DMS153 treated with DMSO at 0.1 percent for 48 hours (cell line): Measurements from ENCODE around the gene CHST12.

ENCODE experiments used
- DNase-seq: peaks from one replicate; lab custom pipeline; 2025; ENCODE audit not compliant: unreplicated experiment; lab: John Stamatoyannopoulos, UW

CHST12 gene

DNA sequence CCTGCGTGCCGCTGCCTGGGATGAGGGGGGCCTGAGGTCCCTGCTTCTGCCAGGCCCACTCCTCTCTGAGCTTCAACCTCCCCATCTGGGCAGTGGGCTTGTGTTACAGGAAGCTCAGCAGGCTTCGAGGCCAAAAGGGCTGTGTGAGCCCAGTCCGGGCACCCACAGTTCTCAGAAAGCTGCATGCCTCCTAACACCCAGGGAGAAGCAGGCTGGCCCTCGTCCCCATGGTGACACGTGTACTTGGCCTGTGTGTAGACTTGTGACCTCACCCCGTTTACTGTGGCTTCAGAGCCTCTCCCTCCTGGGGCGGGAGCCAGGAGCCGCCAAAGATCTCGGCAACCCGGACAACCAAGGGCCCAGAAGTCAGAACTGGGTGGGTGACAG, 75.0 kb downstream of the CHST12 start:
- peak; percentile 69 for DNase-seq

DNA sequence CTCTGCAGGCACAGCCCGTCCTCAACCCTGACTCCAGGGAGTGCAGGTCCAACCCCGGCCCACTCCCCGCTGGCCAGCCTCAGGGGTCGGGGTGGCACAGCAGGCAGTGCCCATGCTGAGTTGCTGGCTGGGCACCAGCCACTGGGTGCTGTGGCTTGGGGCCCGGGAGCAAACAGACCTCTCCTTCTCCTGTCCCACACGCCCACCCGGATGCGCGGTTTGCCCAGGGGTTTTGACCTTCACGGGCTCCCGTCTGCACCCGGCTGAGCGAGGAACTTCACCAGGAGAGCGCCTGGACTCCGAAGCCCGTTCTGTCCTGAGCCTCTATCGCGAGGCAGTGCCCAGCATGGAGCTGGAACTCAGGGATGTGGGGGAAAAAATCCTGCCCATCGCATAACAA, 75.4 kb downstream of the CHST12 start:
- DNase-seq: peak; percentile 16

DNA sequence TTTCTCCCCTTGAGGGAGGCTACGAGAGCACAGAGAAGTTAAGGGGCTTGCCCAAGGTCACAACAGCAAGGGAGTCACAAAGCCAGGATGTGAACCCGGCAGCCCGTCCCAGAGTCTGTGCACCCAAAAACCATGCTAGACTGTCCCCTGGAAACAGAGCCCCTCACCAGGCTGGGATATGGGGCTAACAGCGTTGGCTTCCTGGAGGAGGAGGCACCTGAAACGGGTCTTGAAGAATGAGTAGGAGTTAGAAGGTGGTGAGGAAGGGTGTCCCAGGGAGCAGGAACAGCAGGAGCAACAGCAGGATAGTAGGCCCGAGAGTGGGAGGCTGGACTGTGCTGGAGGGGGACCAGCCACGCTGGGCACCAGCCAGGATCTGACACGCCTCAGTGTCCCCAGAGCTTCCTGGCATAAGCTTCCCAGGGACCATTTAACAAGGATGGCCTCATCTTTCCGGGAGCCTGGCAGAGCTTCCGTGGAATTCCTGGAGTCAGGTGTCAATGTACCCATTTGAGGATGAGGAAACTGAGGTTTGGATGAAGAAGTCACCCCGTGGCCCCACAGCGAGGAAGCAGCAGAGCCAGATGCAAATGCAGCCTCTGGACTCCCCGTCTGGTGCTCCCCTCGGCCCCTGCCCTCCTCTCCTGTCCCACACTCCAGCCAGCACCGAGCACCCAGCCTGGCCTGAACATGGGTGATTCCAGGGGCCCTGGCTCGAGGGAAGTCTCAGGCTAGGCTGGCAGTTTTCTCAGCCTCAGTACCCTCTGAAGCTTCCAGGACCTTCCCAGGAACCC, 76.1 kb downstream of the CHST12 start:
- no peak for DNase-seq

DNA sequence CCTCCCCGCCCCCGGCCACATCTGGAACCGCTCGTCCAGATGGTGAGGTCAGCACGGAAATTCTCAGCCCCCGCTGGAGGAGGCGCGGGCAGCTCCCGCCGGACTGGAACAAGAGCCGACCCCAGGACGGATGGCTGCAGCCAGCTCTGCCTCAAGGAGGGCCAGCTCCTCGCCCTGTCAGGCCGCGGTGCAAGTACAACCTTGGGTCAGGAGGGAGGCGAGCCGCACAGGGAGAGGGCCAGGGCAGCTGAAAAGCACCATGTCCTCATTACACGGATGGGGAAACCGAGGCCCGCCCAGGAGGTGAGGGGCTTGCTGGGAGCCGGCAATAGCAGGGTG, 76.6 kb downstream of the CHST12 start:
- no peak for DNase-seq

DNA sequence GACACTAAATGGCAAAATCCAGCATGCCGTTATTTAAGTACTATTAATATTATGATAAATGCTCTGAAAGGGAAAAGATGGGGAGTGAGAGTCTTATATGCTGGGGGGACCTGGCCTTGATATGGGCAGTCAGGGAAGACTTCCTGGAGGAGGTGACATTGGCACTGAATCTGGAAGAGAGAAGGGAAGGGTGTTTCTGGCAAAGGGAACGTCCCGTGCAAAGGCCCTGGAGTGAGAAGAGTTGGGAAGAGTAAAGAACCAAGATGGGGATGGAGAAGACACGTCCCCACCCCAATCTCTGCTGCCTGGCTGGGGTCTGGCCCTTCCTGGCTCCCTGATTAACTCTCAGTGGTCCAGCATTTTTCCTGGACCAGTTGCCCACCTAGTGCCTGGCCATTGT, 77.8 kb downstream of the CHST12 start:
- no peak for DNase-seq

DNA sequence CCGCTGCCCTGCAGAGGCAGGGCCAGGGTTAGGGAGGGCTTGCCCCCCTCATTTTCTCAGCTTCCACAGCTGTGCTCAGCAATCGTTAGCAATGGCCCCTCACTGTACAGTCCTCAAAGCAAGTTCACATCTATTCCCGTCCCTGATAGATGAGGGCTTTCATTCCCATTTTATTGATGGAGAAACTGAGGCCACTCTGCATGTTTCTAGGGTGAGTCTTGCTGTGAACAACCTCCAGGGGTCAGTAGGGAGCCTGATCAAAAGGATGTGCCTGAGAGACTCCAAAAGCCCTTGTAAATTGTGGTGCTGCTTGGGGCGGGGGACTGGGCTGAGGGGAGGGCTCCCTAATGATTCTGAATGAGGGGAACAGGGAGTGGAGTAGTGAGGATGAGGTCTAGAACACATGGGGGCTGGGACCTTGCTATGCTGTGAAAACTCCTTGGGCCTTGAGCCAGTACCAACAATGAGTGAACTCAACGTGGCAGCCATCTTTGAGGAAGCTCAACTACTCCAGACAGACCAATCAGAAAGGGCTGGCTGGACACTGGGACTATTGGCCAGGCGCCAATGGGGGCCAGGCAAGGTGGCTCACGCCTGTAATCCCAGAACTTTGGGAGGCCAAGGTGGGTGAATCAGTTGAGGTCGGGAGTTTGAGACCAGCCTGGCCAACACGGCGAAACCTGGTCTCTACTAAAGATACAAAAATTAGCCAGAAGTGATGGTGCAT, 79.5 kb downstream of the CHST12 start:
- no peak for DNase-seq

DNA sequence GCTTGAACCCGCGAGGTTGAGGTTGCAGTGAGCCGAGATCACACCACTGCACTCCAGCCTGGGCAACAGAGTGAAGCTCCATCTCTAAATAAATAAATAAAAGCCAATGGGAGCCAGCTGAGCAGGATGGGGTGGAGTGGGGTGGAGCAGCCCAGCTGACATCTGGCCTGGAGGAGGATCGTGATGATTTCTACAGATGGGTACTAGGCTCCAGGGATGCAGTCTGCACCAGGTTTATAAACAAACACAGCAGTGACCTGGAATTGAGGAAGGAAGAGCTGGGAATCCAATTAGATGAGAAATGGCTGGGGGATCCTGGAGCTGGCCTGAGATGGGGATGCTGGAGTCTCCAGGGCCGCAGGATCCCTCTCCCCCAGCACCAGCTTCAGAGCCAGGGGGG, 80.1 kb downstream of the CHST12 start:
- DNase-seq: no peak

DNA sequence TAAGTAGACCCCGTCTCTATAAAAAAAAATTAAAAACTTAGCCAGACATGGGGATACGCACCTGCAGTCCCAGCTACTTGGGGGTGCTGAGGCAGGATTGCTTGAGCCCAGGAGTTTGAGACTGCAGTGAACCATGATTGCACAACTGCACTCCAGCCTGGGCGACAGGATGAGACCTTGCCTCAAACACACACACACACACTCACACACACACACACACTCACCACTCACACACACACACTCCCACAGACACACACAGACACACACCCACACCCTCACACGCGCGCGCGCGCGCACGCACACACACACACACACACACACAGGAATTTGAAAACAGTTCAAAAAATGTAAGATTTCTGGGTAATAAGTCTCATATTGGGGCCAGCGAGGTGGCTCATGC, 81.5 kb downstream of the CHST12 start:
- DNase-seq: no peak

DNA sequence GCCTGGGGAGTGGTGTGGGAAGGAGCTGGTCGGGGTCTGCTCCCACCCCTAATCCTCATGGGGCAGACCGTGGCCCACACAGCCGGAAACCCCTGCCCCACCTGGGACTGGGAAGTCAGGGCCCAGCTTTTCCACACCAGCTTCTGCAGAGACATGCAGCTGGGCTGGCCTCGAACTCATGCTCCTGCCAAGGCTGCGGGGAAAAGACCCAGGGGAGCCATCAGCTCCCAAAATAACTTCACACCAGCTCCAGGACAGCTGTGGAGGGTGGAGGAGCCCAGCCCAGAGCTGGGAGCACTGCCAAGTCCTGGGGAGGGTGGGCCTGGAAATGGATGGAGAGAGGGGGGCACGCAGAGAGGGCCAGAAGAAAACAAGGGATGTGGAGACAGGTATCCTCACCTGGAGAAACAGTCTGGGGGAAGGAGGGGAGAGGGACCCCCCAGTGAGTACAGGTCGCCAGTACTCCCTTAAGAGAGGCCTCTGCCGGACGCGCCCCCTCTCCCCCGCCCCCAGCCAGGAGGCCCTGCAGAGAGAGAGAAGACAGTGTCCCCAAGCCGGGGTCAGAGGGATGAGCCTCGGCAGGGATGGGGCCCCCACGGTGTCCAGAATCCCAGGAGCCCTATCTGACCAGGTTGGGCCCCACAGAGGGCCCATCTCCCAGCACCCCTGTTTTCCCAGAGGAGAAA, 84.3 kb downstream of the CHST12 start:
- DNase-seq: no peak

DNA sequence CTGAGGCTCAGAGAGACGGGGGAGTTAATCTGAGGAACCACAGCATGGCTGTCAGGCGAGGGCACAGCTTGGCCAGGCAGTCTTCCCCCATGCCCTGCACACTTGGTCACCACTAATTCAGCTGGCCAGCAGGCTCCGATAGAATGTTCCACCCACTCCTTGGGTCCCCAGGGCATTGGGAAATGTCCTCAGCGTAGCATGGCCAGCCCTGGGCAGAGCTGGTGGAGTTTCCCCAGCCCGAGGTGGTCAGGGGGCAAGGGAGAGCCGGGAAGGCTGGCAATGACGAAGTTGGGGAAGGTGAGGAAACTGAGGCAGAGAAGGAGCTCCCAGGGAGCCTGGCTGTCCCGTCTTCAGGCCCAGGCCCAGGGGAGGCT, 84.8 kb downstream of the CHST12 start:
- DNase-seq: no peak

DNA sequence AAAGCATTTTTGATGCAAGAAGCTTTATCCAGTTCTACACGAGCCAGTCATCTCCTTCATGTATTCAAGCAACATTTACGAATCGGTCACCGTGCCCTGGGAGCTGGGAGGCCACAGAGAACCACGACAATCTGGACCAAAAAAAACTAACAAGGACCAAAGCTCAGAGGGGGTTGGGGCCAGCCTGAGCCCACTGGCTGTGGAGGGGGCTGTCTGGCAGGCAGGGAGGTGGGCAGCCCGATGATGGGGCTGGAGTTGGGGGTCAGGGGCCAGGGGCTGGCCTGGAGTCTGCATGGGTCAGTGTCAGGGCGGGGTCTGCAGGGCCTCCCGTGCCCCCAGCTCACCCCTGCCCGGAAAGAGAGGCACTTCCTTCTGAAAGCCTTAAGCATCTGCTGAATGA, 85.3 kb downstream of the CHST12 start:
- no peak for DNase-seq

DNA sequence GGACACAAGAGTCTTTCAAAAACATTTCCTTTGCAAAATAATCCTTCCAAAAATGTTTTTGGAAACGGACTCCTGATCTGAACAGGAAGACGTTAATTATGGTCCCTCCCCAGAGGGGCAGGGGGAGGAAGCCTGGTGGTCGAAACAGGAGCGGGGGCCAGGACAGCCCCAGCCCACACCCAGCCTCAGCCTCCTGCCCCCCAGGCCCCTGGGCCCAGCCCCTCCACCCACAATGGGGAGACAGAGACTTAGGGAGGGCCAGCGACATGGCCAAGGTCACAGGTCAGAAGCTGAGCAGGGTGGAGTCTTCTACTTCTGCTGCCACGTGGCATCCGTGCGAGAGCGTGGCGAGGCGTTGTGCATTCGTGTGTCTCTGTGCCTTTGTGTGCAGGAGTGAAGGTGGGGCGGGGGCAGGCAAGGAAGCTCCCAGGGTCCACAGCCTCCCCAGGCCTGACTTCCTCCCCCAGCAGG, 86.8 kb downstream of the CHST12 start:
- no peak for DNase-seq

DNA sequence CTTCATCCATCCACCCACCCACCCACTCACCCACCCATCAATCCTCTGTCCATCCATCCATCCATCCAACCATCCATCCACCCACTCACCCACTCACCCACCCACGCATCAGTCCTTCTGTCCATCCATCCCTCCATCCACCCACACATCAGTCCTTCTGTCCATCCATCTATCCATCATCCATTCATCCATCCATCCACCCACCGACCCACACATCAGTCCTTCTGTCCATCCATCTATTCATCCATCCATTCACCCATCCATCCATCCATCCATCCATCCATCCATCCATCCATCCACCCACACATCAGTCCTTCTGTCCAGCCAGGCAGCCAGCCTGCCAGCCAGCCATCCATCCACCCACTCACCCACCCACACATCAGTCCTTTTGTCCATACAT, 88.6 kb downstream of the CHST12 start:
- DNase-seq: no peak

DNA sequence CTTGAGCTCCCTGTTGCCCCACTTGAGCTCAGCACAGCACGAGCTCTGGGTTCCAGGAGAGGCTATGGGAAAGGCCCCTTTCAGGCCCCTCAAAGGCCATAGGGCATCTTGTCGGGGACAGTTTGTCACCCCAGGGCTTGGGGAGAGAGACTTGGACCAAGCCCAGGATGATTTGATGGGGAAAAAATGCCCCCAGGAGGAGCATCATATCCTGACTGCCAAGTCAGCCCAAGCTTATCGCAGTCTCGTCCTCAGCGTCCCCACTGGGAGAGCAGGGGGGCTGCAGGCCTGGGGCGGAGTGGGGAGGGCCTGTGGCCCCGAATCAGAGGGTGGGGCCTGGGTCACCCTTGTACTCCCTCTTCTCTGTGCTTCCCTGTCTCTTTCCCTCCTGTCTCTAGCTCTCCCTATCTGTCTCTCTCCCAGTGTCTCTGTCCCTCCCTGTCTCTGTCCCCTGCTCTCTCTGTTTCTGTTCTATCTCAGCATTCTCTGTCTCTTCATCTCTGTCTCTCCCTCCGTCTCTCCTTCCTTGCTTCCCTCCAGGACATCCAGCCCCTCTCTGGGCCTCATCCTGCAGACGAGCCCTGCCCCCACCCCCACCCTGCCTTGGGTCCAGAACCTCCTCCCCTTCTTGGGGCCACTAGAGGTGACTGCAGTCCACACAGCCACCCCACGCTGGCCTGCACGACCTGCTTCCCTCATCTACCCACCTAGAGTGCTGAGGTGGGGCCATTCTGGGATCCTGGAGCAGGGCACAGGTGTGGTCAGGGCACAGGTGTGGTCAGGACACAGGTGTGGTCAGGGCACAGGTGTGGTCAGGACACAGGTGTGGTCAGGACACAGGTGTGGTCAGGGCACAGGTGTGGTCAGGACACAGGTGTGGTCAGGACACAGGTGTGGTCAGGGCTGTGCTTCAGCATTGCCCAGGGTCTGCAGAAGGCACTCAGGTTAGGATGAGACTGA, 90.1 kb downstream of the CHST12 start:
- DNase-seq: no peak

DNA sequence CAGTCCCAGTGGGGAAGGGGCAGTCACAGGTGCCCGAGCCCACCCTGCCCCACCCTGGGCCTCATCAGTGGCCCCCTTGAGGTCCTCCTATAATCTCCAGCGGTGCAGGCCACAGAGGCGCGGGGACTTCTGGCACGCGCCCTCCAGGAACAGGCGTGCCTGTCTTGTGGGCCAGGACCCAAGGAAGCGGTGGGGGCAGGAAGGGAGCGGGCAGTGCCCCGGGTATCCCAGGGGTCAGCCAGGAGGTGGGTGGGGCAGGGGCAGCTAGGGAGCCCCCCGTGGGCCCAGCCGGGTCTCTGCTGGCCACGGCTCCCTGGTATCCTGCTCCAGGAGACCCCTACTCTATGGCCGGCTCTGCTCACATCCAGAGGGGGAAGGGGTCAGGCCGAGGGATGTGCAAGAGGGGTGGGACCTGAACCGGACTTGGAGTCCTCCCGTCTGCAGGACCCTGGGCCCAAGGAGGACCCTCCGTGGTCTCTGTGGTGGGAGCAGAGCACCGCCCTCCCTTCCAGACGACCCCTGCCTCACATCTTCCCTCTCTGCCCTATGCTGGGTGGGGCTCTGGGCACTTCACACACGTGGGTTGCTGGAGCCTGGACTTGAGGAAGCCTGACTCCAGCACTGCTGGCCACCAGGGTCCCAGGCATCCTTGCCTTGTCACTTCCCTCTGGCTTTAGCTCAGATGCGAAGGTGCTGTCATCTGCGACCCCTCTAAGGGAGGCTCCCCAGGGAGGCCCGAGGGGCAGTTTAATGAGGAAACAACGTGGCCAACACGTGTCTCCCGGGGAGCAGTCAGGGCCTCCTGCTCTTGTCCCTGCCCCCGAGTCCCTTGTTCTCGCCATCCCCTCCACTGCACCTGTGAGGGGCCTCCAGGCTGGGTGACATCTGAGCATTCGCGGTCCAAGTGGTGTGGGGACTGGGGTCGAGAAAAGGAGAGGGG, 91.0 kb downstream of the CHST12 start:
- no peak for DNase-seq

DNA sequence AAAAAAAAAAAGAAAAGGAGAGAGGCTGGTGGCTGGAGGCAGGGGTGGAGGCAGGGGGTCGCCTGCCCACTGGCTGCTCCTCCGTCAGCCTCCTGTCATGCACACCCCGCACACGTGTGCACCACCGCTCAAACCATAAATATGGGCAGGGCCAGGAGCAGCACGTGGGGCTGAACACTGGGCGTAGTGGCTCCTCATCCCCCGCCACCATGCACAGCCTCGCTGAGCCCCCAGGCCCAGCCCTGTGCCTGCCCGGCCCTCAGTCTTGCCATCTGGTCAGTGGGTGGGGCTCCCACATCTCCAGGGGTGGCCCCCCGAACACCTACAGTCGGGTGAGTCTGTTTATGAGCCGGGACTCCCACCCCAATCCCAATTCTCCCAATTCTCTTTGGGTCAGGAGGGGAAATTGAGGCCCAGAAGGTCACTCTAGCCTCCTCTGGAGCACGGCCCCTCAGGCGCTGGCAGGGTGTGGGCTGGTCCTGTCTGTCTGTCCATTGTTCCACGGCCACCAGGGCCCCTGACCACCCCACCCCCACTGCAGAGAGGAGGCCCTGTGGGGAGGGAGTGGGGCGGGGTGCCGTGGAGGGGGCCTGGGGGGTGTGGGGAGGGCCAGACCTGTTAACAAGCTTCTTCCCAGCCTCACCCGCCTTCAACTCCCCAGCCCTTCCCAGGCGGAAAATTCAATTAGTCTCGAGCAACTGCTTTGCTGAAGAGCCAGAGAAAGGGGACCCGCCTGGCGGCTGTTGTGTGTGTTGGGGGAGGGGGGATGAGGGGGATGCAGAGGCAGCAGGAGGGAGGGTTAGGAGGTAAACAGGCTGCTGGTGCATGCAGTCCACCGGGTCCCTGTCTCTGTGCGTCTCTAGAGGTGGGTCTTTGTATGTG, 92.2 kb downstream of the CHST12 start:
- DNase-seq: no peak

DNA sequence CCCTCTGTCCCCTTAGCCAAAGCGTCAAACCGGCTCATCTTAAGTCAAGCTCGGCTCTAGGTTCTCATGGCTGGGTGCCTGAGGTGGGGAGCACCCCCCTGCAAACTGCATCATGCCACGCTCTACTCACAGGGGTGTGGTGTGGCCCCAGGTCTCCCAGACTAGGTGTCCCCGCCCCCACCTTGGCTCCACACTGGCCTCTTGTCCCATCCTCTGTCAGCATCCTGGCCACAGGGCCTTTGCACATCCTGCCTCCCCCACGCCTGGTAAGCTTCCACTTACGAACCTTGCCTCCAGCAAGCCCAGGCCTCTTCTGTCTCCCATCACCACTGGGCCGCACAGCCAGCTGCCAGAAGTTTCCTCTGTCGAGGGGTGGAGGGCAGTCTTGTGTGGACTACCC, 93.0 kb downstream of the CHST12 start:
- DNase-seq: no peak

DNA sequence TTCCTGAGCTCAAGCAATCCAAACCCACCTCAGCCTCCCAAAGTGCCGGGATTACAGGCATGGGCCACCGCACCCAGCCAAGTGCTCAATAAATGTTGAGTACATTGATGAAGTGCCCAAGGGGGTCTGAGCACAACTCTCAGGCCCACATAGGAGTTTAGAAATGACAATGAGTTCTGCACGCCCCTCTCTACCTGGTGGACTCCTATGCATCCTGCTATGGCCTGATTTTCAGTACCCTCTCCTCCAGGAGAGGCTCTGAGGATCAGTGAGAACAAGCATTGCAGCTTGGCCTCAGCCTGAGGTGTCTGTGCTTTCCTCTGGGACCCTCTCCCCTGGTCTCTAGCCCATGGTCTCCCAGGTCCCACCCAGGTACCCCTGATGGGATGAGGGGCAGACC, 93.7 kb downstream of the CHST12 start:
- no peak for DNase-seq
